Activated B cell treated with CpG ODN at 0.5 μM for 24 hours (primary cell): Measurements from ENCODE around the gene CRTC3. TPM values are rescaled to one million over a fixed set of nuclear protein-coding genes. Genes with fewer than 3 reads are reported as not detected.
A peak's percentile ranks its signal among the peaks of the same experiment; 100 is the strongest.

ENCODE experiments used
- ATAC-seq: fragments of 200-7000 bp; cut with Tn5 transposase; one replicate; pipeline ENCODE4 v1.10.0; 2021; ENCODE audit warnings: low read depth, mild to moderate bottlenecking, moderate library complexity
- CTCF ChIA-PET: fragments of 350-600 bp; sonication (Branson Sonifier 250); formaldehyde crosslinking; loops from one replicate; lab custom pipeline; 2021; ENCODE audit warnings: antibody characterized with exemption; lab: Charles Lee
- POLR2A ChIA-PET: fragments of 350-600 bp; sonication (Branson Sonifier 250); formaldehyde crosslinking; loops from one replicate; lab custom pipeline; 2021; ENCODE audit warnings: antibody characterized with exemption; lab: Charles Lee
- DNase-seq: peaks from one replicate; pipeline ENCODE4 v3.0.0; 2022
- H3K27ac Mint-ChIP-seq: one replicate; pipeline ENCODE4 v1.8.0; 2020; ENCODE audit warnings: mixed read lengths
- H3K27me3 Mint-ChIP-seq: one replicate; pipeline ENCODE4 v1.8.0; 2021; ENCODE audit warnings: mixed read lengths
- H3K36me3 Mint-ChIP-seq: one replicate; pipeline ENCODE4 v1.8.0; 2021; ENCODE audit warnings: low read depth, mixed read lengths
- H3K4me1 Mint-ChIP-seq: one replicate; pipeline ENCODE4 v1.8.0; 2021; ENCODE audit warnings: mixed read lengths
- H3K4me3 Mint-ChIP-seq: one replicate; pipeline ENCODE4 v1.8.0; 2020; ENCODE audit warnings: mild to moderate bottlenecking, mixed read lengths
- H3K9me3 Mint-ChIP-seq: one replicate; pipeline ENCODE4 v1.8.0; 2020; ENCODE audit warnings: mixed read lengths
- CTCF ChIP-seq: fragments of 200-600 bp; IDR thresholded peaks from one replicate; pipeline ENCODE4 v1.8.0; 2022; ENCODE audit warnings: antibody characterized with exemption, mild to moderate bottlenecking
- intact Hi-C: fragments of 100-400 bp; cut with micrococcal nuclease; formaldehyde crosslinking; loops from one replicate; pipeline ENCODE4 v1.15.1; 2024
- total RNA-seq: library from RNA; stranded (reverse); gene quantifications from 2 replicates; pipeline ENCODE4 v1.2.3, GENCODE V29; 2022

The CRTC3 gene
- total RNA-seq, 1 donor from 2014 or later, result 65.0 TPM

GRCh38 chr15:90571063-90571541, 41.4 kb downstream of the CRTC3 start:
- H3K4me3 Mint-ChIP-seq, result peak overlapping the region; percentile 68
- no peaks in the 10 kb centered on the region for H3K27me3 Mint-ChIP-seq
- peak overlapping the region; percentile 84 for H3K27ac Mint-ChIP-seq
- peaks cover 8% of the 10 kb centered on the region for H3K36me3 Mint-ChIP-seq
- CTCF ChIA-PET, result interaction anchor here (0.8 kb wide), 1 partner anchor 20 kb away, joined by 3 read pairs; no protein-coding TSS in a partner anchor
- POLR2A ChIA-PET, result interaction anchor here (1.1 kb wide), 1 partner anchor 15 kb away, joined by 8 read pairs; no protein-coding TSS in a partner anchor
- intact Hi-C loops, result loop anchor here (2.0 to 5.0 kb wide), 2 partner anchors 14 to 39 kb away; no protein-coding TSS in a partner anchor
- peak; percentile 25 for DNase-seq
- no peak for TF ChIP-seq CTCF
- no peaks in the 10 kb centered on the region for H3K9me3 Mint-ChIP-seq
- peaks cover 61% of the 10 kb centered on the region for H3K4me1 Mint-ChIP-seq
- peak; percentile 81 for ATAC-seq

- intact Hi-C loops, result loop anchor here (1.0 to 5.0 kb wide), 2 partner anchors 9 to 41 kb away; no protein-coding TSS in a partner anchor
- Mint-ChIP-seq H3K4me3 (no peak overlapping the region), H3K27ac (no peak overlapping the region), H3K4me1 (peaks cover 55% of the 10 kb centered on the region), H3K9me3 (no peaks in the 10 kb centered on the region), H3K27me3 (no peaks in the 10 kb centered on the region), H3K36me3 (peaks cover 12% of the 10 kb centered on the region)
- ChIA-PET CTCF (interaction anchor here (1.0 to 1.4 kb wide), 3 partner anchors 13 to 253 kb away, joined by 3 read pairs; no protein-coding TSS in a partner anchor), POLR2A (no interaction called here)
- no peak for TF ChIP-seq CTCF
- no peak for DNase-seq
- ATAC-seq, result no peak
These were observed 43.2 kb downstream of the CRTC3 start for GRCh38 chr15:90572893-90573292.

GRCh38 chr15:90576711-90577389, 47.1 kb downstream of the CRTC3 start:
- H3K36me3 Mint-ChIP-seq, result peaks cover 9% of the 10 kb centered on the region
- no peak overlapping the region for H3K4me3 Mint-ChIP-seq
- intact Hi-C loops, result no loop called here
- H3K27me3 Mint-ChIP-seq, result no peaks in the 10 kb centered on the region
- ChIA-PET POLR2A (no interaction called here), CTCF (no interaction called here)
- no peak for TF ChIP-seq CTCF
- DNase-seq (no peak), ATAC-seq (no peak)
- H3K4me1 Mint-ChIP-seq, result peaks cover 55% of the 10 kb centered on the region
- H3K27ac Mint-ChIP-seq, result no peak overlapping the region
- H3K9me3 Mint-ChIP-seq, result no peaks in the 10 kb centered on the region

- Mint-ChIP-seq H3K4me3 (no peak overlapping the region), H3K36me3 (peaks cover 10% of the 10 kb centered on the region), H3K9me3 (no peaks in the 10 kb centered on the region), H3K27ac (no peak overlapping the region), H3K4me1 (peaks cover 62% of the 10 kb centered on the region), H3K27me3 (no peaks in the 10 kb centered on the region)
- intact Hi-C loops, result loop anchor here (2.0 kb wide), 1 partner anchor 16 kb away; no protein-coding TSS in a partner anchor
- DNase-seq (no peak), ATAC-seq (no peak)
- ChIA-PET CTCF (no interaction called here), POLR2A (no interaction called here)
- no peak for TF ChIP-seq CTCF
These were observed 49.5 kb downstream of the CRTC3 start for GRCh38 chr15:90579213-90579612.

GRCh38 chr15:90580099-90580498, 50.4 kb downstream of the CRTC3 start:
- Mint-ChIP-seq H3K9me3 (no peaks in the 10 kb centered on the region), H3K4me3 (no peak overlapping the region), H3K27ac (peak overlapping the region; percentile 20), H3K4me1 (peaks cover 59% of the 10 kb centered on the region), H3K27me3 (no peaks in the 10 kb centered on the region), H3K36me3 (peaks cover 13% of the 10 kb centered on the region)
- CTCF ChIA-PET, result no interaction called here
- no peak for TF ChIP-seq CTCF
- intact Hi-C loops, result no loop called here
- POLR2A ChIA-PET, result no interaction called here
- no peak for DNase-seq
- no peak for ATAC-seq
